KMS-11 (cell line): ENCODE results near the gene CECR2.

Experiments used
- H2AFZ ChIP-seq: fragments of 200-600 bp; sonication (generic); 2 replicates; pipeline ENCODE4 v1.6.1; 2016; ENCODE audit warnings: antibody characterized with exemption, mixed run types, low read depth
- H3K27ac ChIP-seq: fragments of 200-600 bp; sonication (generic); 2 replicates; pipeline ENCODE4 v1.6.1; 2016; ENCODE audit warnings: mild to moderate bottlenecking, mixed run types
- H3K27me3 ChIP-seq: fragments of 200-600 bp; sonication (generic); 2 replicates; pipeline ENCODE4 v1.6.1; 2017; ENCODE audit warnings: mild to moderate bottlenecking, low read depth, mixed run types, moderate library complexity; ENCODE audit not compliant: insufficient read depth
- H3K36me3 ChIP-seq: fragments of 200-600 bp; sonication (generic); 2 replicates; pipeline ENCODE4 v1.6.1; 2017; ENCODE audit warnings: mild to moderate bottlenecking, mixed run types; ENCODE audit not compliant: insufficient read depth
- H3K4me1 ChIP-seq: fragments of 200-600 bp; sonication (generic); 2 replicates; pipeline ENCODE4 v1.6.1; 2016; ENCODE audit warnings: mild to moderate bottlenecking, low read depth, mixed run types; ENCODE audit not compliant: poor library complexity, severe bottlenecking
- H3K4me2 ChIP-seq: fragments of 200-600 bp; sonication (generic); 2 replicates; pipeline ENCODE4 v1.7.0; 2016; ENCODE audit warnings: mild to moderate bottlenecking, mixed run types
- H3K4me3 ChIP-seq: fragments of 200-600 bp; sonication (generic); IDR thresholded peaks from 2 replicates; pipeline ENCODE4 v1.6.1; 2017; ENCODE audit warnings: low read depth, low read length, mixed read lengths; ENCODE audit not compliant: insufficient read depth
- H3K79me2 ChIP-seq: fragments of 200-600 bp; sonication (generic); 2 replicates; pipeline ENCODE4 v1.6.1; 2016; ENCODE audit warnings: low read depth, mixed run types; ENCODE audit not compliant: insufficient read depth
- H3K9ac ChIP-seq: fragments of 200-600 bp; sonication (generic); 2 replicates; pipeline ENCODE4 v1.6.1; 2016; ENCODE audit warnings: mild to moderate bottlenecking, mixed run types
- H4K20me1 ChIP-seq: fragments of 200-600 bp; sonication (generic); 2 replicates; pipeline ENCODE4 v1.6.1; 2016; ENCODE audit warnings: mild to moderate bottlenecking, mixed run types; ENCODE audit not compliant: insufficient read depth
- CTCF ChIP-seq: fragments of 200-600 bp; sonication (generic); conservative IDR thresholded peaks from 2 replicates; pipeline ENCODE4 v1.6.1; 2017; ENCODE audit warnings: low read depth, mild to moderate bottlenecking, antibody characterized with exemption, low read length, moderate library complexity, mixed read lengths

CECR2 gene

DNA sequence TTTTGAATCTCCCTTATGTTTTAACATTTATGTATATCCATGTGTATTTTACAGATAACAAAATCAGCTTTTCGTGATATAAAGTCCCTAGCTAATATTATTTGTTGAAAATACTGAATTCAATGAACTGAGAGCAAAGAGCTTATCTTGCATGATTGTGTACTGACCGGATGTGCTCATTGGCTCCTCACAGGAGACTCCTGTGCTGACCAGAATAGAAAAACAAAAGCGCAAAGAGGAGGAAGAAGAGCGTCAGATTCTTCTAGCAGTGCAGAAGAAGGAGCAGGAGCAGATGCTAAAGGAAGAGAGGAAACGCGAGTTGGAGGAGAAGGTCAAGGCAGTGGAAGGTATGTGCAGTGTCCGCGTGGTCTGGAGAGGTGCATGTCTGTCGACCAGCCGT, 154.7 kb downstream of the CECR2 start:
- H3K79me2 ChIP-seq, result no peaks in the 10 kb centered on the region
- no peak for TF ChIP-seq CTCF
- no peaks in the 10 kb centered on the region for H3K4me1 ChIP-seq
- no peak overlapping the region for H3K4me2 ChIP-seq
- no peaks in the 10 kb centered on the region for H3K27me3 ChIP-seq
- no peak overlapping the region for H2AFZ ChIP-seq
- H3K27ac ChIP-seq, result no peak overlapping the region
- H3K36me3 ChIP-seq, result no peaks in the 10 kb centered on the region
- no peak overlapping the region for H3K9ac ChIP-seq
- no peaks in the 10 kb centered on the region for H4K20me1 ChIP-seq
- no peak overlapping the region for H3K4me3 ChIP-seq

DNA sequence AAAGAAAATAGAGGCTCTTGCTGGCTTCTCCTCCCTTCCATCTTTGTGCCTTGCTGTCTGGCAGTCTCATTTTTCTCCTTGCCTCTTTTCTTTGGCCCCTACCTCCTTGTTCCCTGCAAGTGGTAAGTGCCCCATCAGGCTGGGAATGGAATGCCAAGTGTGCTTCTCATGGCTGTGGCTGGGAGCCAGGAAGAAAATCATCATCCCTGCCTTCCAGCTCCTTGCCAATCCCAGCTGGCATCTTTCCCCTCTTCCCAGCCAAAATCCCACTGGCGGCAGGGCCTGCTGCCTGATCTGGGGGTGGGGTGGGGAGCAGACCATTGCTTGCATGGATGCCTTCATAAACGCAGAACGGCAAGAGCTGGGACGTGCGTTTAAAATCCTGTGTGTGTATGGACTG, 167.0 kb downstream of the CECR2 start:
- Histone ChIP-seq H3K4me1 (no peaks in the 10 kb centered on the region), H3K79me2 (no peaks in the 10 kb centered on the region), H3K27ac (no peak overlapping the region), H3K27me3 (no peaks in the 10 kb centered on the region), H4K20me1 (no peaks in the 10 kb centered on the region), H2AFZ (no peak overlapping the region), H3K9ac (no peak overlapping the region), H3K4me3 (no peak overlapping the region), H3K4me2 (no peak overlapping the region), H3K36me3 (no peaks in the 10 kb centered on the region)
- TF ChIP-seq CTCF, result no peak

- no peak overlapping the region for H3K9ac ChIP-seq
- no peak overlapping the region for H2AFZ ChIP-seq
- no peaks in the 10 kb centered on the region for H3K79me2 ChIP-seq
- no peak overlapping the region for H3K4me2 ChIP-seq
- no peak for TF ChIP-seq CTCF
- no peak overlapping the region for H3K4me3 ChIP-seq
- no peaks in the 10 kb centered on the region for H3K4me1 ChIP-seq
- H3K27me3 ChIP-seq, result no peaks in the 10 kb centered on the region
- H3K27ac ChIP-seq, result no peak overlapping the region
- no peaks in the 10 kb centered on the region for H3K36me3 ChIP-seq
- no peaks in the 10 kb centered on the region for H4K20me1 ChIP-seq
These were observed 167.9 kb downstream of the CECR2 start for GRCh38 chr22:17537155-17537554.

DNA sequence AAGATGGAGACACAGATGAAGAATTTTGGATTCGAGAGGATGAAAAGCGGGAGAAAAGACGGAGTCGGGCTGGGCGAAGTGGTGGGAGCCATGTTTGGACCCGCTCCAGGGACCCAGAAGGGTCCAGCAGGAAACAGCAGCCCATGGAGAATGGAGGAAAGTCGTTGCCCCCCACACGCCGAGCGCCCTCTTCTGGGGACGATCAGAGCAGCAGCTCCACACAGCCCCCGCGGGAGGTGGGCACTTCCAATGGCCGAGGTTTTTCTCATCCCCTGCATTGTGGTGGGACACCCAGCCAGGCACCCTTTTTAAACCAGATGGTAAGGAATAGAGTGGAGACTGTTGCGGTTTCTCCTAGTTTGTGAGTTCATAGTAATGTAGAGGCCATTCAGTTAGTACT, 171.2 kb downstream of the CECR2 start:
- Histone ChIP-seq H3K9ac (no peak overlapping the region), H2AFZ (no peak overlapping the region), H3K4me3 (no peak overlapping the region), H3K4me1 (no peaks in the 10 kb centered on the region), H3K79me2 (no peaks in the 10 kb centered on the region), H4K20me1 (no peaks in the 10 kb centered on the region), H3K4me2 (no peak overlapping the region), H3K36me3 (no peaks in the 10 kb centered on the region), H3K27me3 (no peaks in the 10 kb centered on the region), H3K27ac (no peak overlapping the region)
- no peak for TF ChIP-seq CTCF

DNA sequence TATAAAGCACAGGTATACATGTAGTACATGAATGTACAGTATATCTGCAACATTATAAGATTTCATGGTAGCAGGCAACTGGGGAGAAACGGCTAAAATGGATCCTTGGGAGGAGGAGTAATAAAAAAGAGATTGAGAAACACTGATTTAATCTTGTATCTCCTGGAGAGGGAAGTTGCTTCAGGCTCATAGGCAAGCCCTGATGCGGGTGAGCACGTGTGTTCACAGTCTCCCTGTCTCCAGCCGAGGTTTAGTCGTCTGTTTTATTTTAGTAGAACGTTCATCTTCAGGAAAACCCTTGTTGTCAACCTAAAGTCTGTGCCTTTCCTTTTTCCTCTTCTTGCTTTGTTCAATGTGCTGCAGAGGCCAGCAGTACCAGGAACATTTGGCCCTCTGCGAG, 172.2 kb downstream of the CECR2 start:
- no peak for TF ChIP-seq CTCF
- H3K79me2 ChIP-seq, result no peaks in the 10 kb centered on the region
- H3K27ac ChIP-seq, result no peak overlapping the region
- no peak overlapping the region for H3K4me3 ChIP-seq
- no peaks in the 10 kb centered on the region for H3K4me1 ChIP-seq
- no peak overlapping the region for H3K4me2 ChIP-seq
- H4K20me1 ChIP-seq, result no peaks in the 10 kb centered on the region
- H3K36me3 ChIP-seq, result no peaks in the 10 kb centered on the region
- H3K27me3 ChIP-seq, result no peaks in the 10 kb centered on the region
- no peak overlapping the region for H3K9ac ChIP-seq
- no peak overlapping the region for H2AFZ ChIP-seq
